ENCODE measurements around the gene TMEM51.

GRCh38 chr1:15186846-15187151 is 33.3 kb downstream of the TMEM51 start:
- TF ChIP-seq EZH2 (IDR thresholded peaks at IDR 0.05) (no peak), FOXP2 (optimal IDR thresholded peaks at IDR 0.05; ENCODE audit: control extremely low read depth, extremely low read length, insufficient read depth) (no peak), POLR2AphosphoS5 (IDR thresholded peaks at IDR 0.05; ENCODE audit: borderline replicate concordance, low read depth, low read length) (no peak)

Measured in SK-N-MC (cell line).